ENCODE results near the gene WDR6.

DNA sequence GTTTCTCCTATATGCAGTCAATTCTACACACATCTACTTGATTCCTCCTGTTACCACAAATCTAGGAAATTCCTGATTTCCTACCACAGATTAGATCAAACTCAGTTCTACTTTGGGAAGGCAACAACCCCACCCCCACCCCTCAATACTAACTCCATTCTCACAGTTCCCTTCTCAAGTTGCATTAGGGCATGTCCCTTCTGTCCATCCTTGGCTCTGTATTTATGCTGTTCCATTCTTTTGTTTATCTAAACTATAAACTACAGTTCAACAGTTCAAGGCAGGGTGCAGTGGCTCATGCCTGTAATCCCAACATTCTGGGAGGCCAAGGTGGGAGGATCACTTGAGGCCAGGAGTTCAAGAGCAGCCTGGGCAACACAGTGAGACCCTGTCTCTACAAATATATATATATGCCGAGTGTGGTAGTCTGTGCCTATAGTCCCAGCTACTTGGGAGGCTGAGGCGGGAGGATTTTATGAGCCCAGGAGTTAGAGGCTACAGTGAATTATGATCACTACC, 47.2 kb downstream of the WDR6 start:
- TF ChIP-seq HDGF (IDR thresholded peaks at IDR 0.05; ENCODE audit: borderline replicate concordance) (no peak), BHLHE40 (IDR thresholded peaks at IDR 0.05; ENCODE audit: borderline replicate concordance) (no peak), CTBP1 (IDR thresholded peaks at IDR 0.05; ENCODE audit: borderline replicate concordance) (no peak), FOXA1 (IDR thresholded peaks at IDR 0.05) (no peak), NFRKB (IDR thresholded peaks at IDR 0.05) (no peak), TARDBP (IDR thresholded peaks at IDR 0.05) (no peak), ARNT (IDR thresholded peaks at IDR 0.05) (no peak), L3MBTL2 (conservative IDR thresholded peaks at IDR 0.05) (no peak), SUZ12 (IDR thresholded peaks at IDR 0.05) (no peak), ELF4 (IDR thresholded peaks at IDR 0.05) (no peak), ZNF384 (IDR thresholded peaks at IDR 0.05) (no peak), SP1 (IDR thresholded peaks at IDR 0.05) (no peak)
- TF ChIP-seq, protein P1, sequence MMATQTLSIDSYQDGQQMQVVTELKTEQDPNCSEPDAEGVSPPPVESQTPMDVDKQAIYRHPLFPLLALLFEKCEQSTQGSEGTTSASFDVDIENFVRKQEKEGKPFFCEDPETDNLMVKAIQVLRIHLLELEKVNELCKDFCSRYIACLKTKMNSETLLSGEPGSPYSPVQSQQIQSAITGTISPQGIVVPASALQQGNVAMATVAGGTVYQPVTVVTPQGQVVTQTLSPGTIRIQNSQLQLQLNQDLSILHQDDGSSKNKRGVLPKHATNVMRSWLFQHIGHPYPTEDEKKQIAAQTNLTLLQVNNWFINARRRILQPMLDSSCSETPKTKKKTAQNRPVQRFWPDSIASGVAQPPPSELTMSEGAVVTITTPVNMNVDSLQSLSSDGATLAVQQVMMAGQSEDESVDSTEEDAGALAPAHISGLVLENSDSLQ (IDR thresholded peaks at IDR 0.05): no peak

All from HEK293T (cell line).